Measurements from ENCODE around the gene YBX3.

YBX3 gene

DNA sequence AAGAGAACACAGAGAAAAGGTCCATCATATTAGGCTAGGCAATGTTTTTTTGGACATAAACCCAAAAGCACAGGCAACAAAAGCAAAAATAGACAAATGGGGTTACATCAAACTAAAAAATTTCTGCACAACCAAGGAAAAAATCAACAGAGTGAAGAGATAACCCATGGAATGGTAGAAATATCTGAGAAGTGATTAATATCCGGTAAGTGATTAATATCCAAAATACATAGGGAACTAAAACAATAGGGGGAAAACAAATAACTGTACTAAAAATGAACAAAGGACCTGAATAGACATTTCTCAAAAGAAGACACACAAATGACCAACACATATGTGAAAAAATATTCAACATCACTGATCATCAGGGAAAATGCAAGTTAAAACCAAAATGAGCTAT is 53.6 kb downstream of the YBX3 start:
- no peak for DNase-seq (ENCODE audit: low read depth)

DNA sequence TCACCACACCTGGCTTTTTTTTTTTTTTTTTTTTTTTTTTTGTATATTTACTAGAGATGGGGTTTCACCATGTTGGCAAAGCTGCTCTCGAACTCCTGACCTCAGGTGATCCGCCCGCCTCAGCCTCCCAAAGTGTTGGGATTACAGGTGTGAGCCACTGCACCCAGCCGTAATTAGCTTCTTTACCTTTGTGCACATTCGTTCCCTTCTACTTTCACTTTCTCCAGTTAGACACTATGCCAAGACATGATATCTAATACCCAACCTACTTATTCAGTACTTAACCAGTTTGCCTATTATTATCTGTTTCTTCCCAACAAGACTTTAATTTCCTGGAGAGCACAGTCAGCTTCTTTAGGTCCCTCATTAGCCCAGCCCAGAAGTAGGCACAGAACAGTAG is 54.6 kb downstream of the YBX3 start:
- no peak for DNase-seq (ENCODE audit: low read depth)

DNA sequence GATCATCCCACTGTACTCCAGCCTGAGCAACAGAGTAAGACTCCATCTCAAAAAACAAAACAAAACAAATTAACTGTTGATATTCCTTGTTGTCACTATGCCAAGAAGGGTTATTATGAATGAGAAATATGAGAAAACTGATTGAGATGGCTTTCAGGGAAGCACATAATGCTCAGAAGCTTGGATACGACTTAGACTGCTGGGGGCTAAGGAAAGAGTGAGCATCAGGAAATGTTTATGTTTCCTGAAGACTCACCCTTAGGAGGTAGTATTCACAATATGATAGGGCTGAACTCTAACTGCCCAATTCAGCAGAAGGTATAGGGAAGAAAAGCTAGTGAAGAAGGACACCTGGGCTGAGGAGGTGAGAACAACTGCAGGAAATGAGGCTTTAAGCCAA is 55.5 kb downstream of the YBX3 start:
- no peak for DNase-seq (ENCODE audit: low read depth)

DNA sequence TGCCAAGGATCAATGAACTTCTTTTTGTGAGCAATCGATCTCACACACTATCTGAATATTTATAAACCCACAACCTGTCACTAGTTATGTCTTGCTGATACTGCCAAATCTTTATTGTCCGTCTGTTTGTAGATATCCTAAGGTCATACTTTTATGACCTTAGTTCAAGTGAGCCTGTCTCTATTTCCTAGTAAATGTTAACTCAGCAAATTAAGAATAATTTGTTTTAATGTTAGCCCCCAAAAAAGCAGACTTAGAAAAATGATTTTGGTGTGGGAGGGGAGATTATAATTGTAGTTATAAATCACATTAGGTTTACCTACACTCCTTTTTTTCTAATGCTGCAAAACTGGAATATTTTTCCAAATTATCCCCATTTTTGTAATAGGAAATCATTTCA is 58.6 kb downstream of the YBX3 start:
- no peak for DNase-seq (ENCODE audit: low read depth)

DNA sequence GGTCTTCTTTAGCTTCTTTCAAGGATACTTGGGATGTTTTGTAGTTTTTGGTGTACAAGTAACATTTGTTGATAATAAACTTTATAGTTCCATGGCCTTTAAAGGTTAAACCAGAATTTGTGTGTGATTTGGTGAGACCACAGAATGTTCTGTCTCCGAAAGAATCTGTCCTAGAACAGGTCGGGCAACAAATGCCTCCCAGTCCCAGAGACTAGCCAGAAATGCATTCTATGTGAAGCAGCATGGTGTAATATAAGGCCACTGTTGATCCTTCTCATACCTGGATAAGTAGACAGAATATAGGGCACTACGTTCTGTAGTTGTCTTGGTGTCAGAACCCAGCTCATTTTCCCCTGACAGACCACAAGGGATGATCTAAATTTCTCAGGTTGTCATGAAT is 59.3 kb downstream of the YBX3 start:
- no peak for DNase-seq (ENCODE audit: low read depth)

DNA sequence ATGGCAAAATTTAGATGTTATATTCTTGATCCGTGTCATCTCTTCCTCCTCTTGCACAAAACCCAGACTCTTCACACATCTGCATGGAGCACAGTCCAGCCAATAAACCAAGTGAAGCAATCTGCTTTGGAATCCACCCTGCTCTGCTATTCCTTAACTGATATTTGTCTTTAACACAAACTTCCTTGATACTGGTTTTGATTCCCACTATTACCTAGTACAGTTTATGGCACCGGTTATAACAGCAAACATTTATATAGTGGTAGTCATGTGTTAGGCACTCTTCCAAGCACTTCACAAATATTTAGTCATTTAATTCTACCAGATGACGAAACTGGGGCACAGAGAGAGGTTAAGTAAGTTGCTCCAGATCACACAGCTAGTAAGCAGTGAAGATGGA is 61.8 kb downstream of the YBX3 start:
- DNase-seq (ENCODE audit: low read depth), result no peak

DNA sequence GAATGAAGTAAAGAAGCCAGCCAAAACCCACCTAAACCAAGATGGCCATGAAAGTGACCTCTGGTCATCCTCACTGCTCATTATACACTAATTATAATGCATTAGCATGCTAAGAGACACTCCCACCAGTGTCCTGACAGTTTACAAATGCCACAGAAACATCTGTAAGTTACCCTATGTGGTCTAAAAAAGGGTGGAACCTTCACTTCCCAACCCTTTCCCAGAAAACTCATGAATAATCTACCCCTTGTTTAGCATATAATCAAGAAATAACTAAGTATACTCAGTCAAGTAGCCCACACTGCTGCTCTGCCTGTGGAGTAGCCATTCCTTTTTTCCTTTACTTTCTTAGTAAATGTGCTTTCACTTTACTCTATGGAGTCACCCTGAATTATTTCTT is 69.1 kb downstream of the YBX3 start:
- no peak for DNase-seq (ENCODE audit: low read depth)

DNA sequence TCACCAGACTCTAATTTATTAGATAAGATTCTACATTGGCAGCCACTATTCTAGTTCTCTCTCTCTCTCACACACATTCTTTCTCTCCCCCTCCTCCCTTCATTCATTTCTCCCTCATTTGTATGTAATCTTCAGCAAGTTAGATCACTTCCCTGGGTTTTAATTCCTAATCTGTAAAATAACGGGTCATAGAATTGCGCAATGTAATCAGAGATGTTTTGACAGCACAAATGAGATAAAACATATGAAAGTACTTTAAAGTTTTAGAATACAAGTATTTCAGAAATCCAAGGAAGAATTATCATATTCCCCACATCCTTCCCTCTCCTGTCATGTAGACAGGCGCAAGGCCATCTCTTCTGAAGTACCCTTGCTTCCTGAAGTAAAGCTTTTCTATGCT is 70.9 kb downstream of the YBX3 start:
- DNase-seq (ENCODE audit: low read depth), result no peak

All from stimulated activated CD8-positive, alpha-beta memory T cell treated with anti-CD3 and anti-CD28 coated beads, Interleukin-4, amount 100 ng/mL, for 24 hours (primary cell).